Measurements from ENCODE around the gene BMP4. TPM values are rescaled to one million over a fixed set of nuclear protein-coding genes. Genes with fewer than 3 reads are reported as not detected.

BMP4 gene
- total RNA-seq, 1 donor, result 23.8 TPM

GRCh38 chr14:53952533-53952932 is 4.1 kb downstream of the BMP4 start:
- DNase-seq (ENCODE audit: low read depth), result no peak
- peak overlapping the region; percentile 70 for H3K4me3 ChIP-seq (ENCODE audit: low read depth, low read length)
- TF ChIP-seq CTCF (IDR thresholded peaks at IDR 0.05; ENCODE audit: insufficient read depth, low read length), result no peak

DNA sequence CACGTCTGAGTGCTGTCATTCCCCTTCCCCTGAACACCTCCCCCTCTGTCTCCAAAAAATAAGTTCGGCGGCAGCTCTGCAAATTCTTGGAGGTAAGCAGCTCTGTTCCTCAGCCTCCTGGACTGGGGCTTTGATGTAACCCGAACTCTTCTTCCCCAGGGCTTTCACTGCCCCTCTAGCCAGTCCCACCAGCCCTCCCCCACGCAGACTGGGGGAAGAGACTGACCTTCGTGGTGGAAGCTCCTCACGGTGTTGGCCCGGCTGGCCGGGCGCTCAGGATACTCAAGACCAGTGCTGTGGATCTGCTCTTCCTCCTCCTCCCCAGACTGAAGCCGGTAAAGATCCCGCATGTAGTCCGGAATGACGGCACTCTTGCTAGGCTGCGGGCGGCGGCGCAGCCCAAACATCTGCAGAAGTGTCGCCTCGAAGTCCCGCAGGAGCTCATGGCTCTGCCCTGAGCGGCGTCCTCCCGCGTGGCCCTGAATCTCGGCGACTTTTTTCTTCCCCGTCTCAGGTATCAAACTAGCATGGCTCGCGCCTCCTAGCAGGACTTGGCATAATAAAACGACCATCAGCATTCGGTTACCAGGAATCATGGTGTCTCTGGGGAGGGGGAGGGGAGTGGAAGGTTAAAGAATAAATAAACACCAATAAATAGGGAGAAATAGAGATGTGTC is 4.9 kb downstream of the BMP4 start:
- H3K4me3 ChIP-seq (ENCODE audit: low read depth, low read length), result peak overlapping the region; percentile 70
- TF ChIP-seq CTCF (IDR thresholded peaks at IDR 0.05; ENCODE audit: insufficient read depth, low read length), result no peak
- no peak for DNase-seq (ENCODE audit: low read depth)

DNA sequence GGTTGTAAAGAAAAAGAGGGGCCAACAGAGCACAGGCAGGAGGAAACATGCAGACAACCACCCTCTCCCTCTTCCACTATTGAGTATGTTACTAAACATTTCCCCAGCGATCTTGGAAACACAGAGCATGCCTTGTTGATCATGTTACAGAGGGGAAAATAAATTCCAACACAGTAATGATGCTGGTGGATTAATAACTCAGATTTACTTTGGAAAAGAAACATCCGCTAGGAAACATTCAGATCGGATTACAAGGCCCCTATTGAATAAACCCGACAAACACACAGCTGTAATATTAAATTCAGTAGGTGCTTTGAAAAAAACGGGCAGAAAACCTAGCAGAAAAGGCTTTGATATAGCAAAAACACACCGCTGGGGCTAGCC is 5.4 kb downstream of the BMP4 start:
- no peak for TF ChIP-seq CTCF (IDR thresholded peaks at IDR 0.05; ENCODE audit: insufficient read depth, low read length)
- peak overlapping the region; percentile 70 for H3K4me3 ChIP-seq (ENCODE audit: low read depth, low read length)
- DNase-seq (ENCODE audit: low read depth), result no peak

DNA sequence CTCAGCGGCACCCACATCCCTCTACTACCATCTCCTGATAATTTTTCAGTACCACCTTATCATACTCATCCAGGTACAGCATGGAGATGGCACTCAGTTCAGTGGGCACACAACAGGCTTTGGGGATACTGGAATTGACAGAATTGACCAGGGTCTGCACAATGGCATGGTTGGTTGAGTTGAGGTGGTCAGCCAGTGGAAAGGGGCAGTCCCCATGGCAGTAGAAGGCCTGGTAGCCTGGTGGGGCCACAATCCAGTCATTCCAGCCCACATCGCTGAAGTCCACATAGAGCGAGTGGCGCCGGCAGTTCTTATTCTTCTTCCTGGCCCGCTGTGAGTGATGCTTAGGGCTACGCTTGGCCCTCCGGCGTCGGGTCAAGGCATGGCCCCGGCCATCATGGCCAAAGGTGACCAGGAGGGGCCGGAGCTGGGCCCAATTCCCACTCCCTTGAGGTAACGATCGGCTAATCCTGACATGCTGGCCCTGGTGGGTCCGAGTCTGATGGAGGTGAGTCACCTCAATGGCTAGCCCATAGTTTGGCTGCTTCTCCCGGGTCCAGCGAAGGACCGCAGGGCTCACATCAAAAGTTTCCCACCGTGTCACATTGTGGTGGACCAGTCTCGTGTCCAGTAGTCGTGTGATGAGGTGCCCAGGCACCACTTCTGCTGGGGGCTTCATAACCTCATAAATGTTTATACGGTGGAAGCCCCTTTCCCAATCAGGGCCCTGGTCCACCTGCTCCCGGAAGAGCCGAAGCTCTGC is 6.4 kb downstream of the BMP4 start:
- DNase-seq (ENCODE audit: low read depth), result no peak
- H3K4me3 ChIP-seq (ENCODE audit: low read depth, low read length), result no peak overlapping the region
- no peak for TF ChIP-seq CTCF (IDR thresholded peaks at IDR 0.05; ENCODE audit: insufficient read depth, low read length)

- H3K4me3 ChIP-seq (ENCODE audit: low read depth, low read length), result no peak overlapping the region
- no peak for DNase-seq (ENCODE audit: low read depth)
- no peak for TF ChIP-seq CTCF (IDR thresholded peaks at IDR 0.05; ENCODE audit: insufficient read depth, low read length)
Observed at GRCh38 chr14:53949201-53949600, 7.4 kb downstream of the BMP4 start.

DNA sequence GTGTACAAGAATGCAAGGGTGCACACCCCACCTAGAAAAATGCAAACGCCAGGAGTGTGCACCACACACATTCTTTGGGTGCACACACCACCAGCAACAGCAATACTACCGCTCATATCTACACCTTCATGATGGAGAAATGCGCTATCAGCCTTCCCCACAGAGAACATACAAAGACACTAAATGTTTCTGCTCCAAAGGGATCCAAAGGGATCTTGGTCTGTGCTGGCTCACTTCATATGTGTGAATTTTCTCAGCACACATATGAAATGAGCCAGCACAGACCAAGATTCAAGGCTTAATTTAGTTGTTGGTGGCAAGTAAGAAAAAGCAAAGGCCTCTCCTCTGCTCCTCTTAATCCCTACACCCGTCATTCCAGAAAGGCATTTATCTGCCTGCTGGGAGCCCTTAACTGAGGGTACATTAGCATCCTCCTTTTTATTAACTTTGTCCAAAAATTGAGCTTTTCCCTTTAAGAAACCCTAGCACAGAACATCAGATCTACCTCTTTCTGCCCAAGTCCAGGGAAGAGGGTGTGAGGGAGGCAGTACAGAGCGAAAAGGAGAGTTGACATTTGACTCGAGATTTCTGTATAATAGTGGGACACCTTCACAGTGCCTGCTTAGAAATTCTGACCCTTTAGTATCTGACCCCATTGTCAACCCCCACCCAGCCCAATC is 8.3 kb downstream of the BMP4 start:
- no peak for TF ChIP-seq CTCF (IDR thresholded peaks at IDR 0.05; ENCODE audit: insufficient read depth, low read length)
- no peak for DNase-seq (ENCODE audit: low read depth)
- H3K4me3 ChIP-seq (ENCODE audit: low read depth, low read length), result no peak overlapping the region
